SK-N-MC (cell line): ENCODE measurements around the gene SLC12A3.

Experiments used
- DNase-seq: peaks from one replicate; pipeline ENCODE4 v3.0.0-alpha.2; 2011; ENCODE audit warnings: low read depth, low spot score
- H3K27ac ChIP-seq: fragments of 200-600 bp; sonication (generic); 2 replicates; pipeline ENCODE4 v1.5.1; 2016; ENCODE audit warnings: mixed run types
- H3K36me3 ChIP-seq: fragments of 200-600 bp; sonication (generic); 2 replicates; pipeline ENCODE4 v1.6.1; 2017; ENCODE audit warnings: antibody characterized with exemption, low read length, mixed read lengths; ENCODE audit not compliant: insufficient read depth
- H3K4me3 ChIP-seq: fragments of 200-600 bp; sonication (generic); 2 replicates; pipeline ENCODE4 v1.5.1; 2016
- H3K9ac ChIP-seq: fragments of 200-600 bp; sonication (generic); 2 replicates; pipeline ENCODE4 v1.8.0; 2017; ENCODE audit warnings: mixed run types, mixed read lengths; ENCODE audit not compliant: insufficient read length
- H3K9me3 ChIP-seq: fragments of 200-600 bp; sonication (generic); 2 replicates; pipeline ENCODE4 v1.6.1; 2017; ENCODE audit warnings: low read depth, mild to moderate bottlenecking, antibody characterized with exemption, low read length, moderate library complexity, mixed read lengths
- EZH2 ChIP-seq: fragments of 200-600 bp; sonication (generic); IDR thresholded peaks from one replicate; pipeline ENCODE4 v1.6.1; 2017; ENCODE audit warnings: antibody characterized with exemption
- FOXP2 ChIP-seq: optimal IDR thresholded peaks from 2 replicates; pipeline ENCODE3; 2011; ENCODE audit warnings: mild to moderate bottlenecking, moderate library complexity; ENCODE audit not compliant: insufficient read depth; ENCODE audit errors: extremely low read length, control extremely low read depth
- POLR2AphosphoS5 ChIP-seq: IDR thresholded peaks from 2 replicates; pipeline ENCODE4 v1.6.1; 2012; ENCODE audit warnings: mild to moderate bottlenecking, low read depth, low read length, borderline replicate concordance

The SLC12A3 gene

GRCh38 chr16:56950881-56951771 is 86.1 kb downstream of the SLC12A3 start:
- Histone ChIP-seq H3K27ac (no peak overlapping the region), H3K36me3 (no peaks in the 10 kb centered on the region), H3K9ac (no peak overlapping the region), H3K9me3 (no peaks in the 10 kb centered on the region), H3K4me3 (no peak overlapping the region)
- DNase-seq, result no peak
- TF ChIP-seq POLR2AphosphoS5 (no peak), EZH2 (no peak), FOXP2 (no peak)

DNA sequence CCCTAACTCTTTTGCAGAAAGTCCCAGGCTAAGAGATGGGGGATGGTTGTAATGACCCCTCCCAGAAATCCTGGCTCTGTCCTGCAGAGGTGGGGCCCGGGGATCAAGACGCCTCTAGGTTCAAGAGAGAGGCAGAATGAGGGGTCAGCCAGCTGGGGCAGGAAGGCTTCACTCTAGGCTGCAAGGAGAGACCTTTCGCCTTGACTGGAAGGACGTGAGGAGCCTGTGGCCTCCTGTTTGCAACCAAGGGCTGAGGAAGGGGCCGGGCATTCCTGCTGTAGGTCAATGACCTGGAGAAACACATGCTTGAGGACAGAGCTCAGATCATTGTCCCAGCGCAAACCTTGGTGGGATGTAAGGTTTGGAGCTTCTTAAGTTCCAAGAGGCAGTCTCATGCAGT is 88.0 kb downstream of the SLC12A3 start:
- H3K9ac ChIP-seq, result no peak overlapping the region
- no peak for DNase-seq
- H3K4me3 ChIP-seq, result no peak overlapping the region
- TF ChIP-seq EZH2, result no peak
- TF ChIP-seq FOXP2, result no peak
- no peak for TF ChIP-seq POLR2AphosphoS5
- no peaks in the 10 kb centered on the region for H3K9me3 ChIP-seq
- H3K36me3 ChIP-seq, result no peaks in the 10 kb centered on the region
- H3K27ac ChIP-seq, result no peak overlapping the region

DNA sequence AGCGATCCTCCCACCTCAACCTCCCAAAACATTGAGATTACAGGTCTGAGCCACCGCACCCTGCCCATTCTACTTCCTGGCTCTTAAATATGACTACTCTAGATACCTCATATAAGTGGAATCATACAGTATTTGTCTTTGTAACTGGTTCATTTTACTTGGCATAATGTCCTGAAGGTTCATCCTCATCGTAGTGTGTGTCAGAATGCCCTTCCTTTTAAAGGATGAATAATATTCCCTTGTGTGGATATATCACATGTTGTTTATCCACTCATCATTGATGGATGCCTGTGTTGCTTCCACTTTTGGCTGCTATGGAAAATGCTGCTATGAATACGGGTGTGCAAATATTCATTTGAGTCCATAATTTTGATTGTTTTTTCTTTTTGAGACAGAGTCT is 91.1 kb downstream of the SLC12A3 start:
- TF ChIP-seq EZH2 (no peak), FOXP2 (no peak), POLR2AphosphoS5 (no peak)
- H3K27ac ChIP-seq, result no peak overlapping the region
- DNase-seq, result no peak
- no peaks in the 10 kb centered on the region for H3K36me3 ChIP-seq
- no peaks in the 10 kb centered on the region for H3K9me3 ChIP-seq
- no peak overlapping the region for H3K9ac ChIP-seq
- H3K4me3 ChIP-seq, result no peak overlapping the region

DNA sequence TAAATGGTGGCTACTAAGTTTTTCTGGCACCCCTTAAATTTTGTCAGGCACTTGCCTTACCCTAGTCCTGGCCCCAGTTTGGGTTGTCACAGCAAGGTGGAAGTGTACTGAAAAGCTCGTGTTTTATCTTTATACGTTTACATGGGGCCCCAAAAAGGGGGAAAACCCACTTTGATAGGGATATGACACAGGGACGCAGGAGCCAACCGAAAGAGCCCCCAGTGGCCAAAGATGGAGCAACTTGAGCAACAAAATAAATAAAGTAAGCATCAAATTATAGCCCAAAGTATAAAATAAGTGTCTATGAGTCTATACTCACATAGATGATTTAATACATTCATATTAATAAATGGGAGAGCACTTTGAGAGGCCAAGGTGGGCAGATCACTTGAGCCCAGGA is 91.7 kb downstream of the SLC12A3 start:
- no peak for DNase-seq
- H3K4me3 ChIP-seq, result no peak overlapping the region
- H3K9me3 ChIP-seq, result no peaks in the 10 kb centered on the region
- no peaks in the 10 kb centered on the region for H3K36me3 ChIP-seq
- H3K9ac ChIP-seq, result no peak overlapping the region
- no peak overlapping the region for H3K27ac ChIP-seq
- TF ChIP-seq EZH2, result no peak
- no peak for TF ChIP-seq FOXP2
- no peak for TF ChIP-seq POLR2AphosphoS5

DNA sequence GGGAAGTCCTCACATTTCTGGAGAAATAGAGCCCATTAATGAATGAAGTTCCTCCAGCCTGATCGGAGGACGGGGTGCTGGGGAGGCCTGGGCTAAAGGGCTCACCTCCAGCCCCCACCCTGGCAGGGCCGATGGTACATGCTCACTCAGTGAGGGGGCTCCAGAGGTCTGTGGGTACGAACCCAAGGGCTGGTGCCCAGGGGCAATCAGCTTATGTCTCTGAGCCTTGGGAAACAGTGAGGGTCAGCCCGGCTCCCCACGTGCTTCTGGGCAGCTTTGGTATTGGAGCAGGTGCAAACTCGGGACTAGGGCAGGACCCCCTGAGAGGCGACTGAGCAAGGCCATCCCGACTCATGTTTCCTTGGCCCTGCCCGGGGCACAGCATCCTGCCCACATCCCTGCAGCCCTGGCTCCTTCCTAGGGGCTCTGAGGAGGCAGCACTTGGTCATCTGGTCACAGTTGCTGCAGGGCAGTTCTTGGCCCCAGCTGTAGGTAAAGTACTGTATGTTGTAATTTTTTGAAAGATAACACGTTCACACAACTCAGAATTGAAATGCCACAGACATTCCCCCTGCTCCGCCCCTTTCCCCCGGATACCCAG is 95.8 kb downstream of the SLC12A3 start:
- H3K9me3 ChIP-seq, result no peaks in the 10 kb centered on the region
- no peaks in the 10 kb centered on the region for H3K36me3 ChIP-seq
- H3K4me3 ChIP-seq, result no peak overlapping the region
- no peak for DNase-seq
- TF ChIP-seq POLR2AphosphoS5, result no peak
- no peak for TF ChIP-seq FOXP2
- no peak for TF ChIP-seq EZH2
- H3K27ac ChIP-seq, result no peak overlapping the region
- no peak overlapping the region for H3K9ac ChIP-seq

GRCh38 chr16:56961386-56961785 is 96.4 kb downstream of the SLC12A3 start:
- no peak overlapping the region for H3K9ac ChIP-seq
- DNase-seq, result no peak

GRCh38 chr16:56961851-56962281 is 96.9 kb downstream of the SLC12A3 start, which contains the start of gene CETP:
Gene CETP, plus strand, starts transcription at chr16:56961950. Its CDS starts 30 bp downstream, at chr16:56961980.
- H3K4me3 ChIP-seq, result no peak within 1 kb of the TSS
- H3K27ac ChIP-seq, result no peak within 1 kb of the TSS
- no peak within 1 kb of the TSS for H3K9ac ChIP-seq
- H3K36me3 ChIP-seq, result no peaks in the 10 kb centered on the region
- no peak for DNase-seq
- H3K9me3 ChIP-seq, result no peaks in the 10 kb centered on the region
- TF ChIP-seq FOXP2, result no peak
- TF ChIP-seq EZH2, result no peak
- TF ChIP-seq POLR2AphosphoS5, result no peak

More at GRCh38 chr16:56961386-56961785, 96.4 kb downstream of the SLC12A3 start:
- TF ChIP-seq FOXP2, result no peak
- no peak for TF ChIP-seq EZH2
- TF ChIP-seq POLR2AphosphoS5, result no peak
- H3K9me3 ChIP-seq, result no peaks in the 10 kb centered on the region
- H3K36me3 ChIP-seq, result no peaks in the 10 kb centered on the region
- no peak overlapping the region for H3K27ac ChIP-seq
- H3K4me3 ChIP-seq, result no peak overlapping the region

DNA sequence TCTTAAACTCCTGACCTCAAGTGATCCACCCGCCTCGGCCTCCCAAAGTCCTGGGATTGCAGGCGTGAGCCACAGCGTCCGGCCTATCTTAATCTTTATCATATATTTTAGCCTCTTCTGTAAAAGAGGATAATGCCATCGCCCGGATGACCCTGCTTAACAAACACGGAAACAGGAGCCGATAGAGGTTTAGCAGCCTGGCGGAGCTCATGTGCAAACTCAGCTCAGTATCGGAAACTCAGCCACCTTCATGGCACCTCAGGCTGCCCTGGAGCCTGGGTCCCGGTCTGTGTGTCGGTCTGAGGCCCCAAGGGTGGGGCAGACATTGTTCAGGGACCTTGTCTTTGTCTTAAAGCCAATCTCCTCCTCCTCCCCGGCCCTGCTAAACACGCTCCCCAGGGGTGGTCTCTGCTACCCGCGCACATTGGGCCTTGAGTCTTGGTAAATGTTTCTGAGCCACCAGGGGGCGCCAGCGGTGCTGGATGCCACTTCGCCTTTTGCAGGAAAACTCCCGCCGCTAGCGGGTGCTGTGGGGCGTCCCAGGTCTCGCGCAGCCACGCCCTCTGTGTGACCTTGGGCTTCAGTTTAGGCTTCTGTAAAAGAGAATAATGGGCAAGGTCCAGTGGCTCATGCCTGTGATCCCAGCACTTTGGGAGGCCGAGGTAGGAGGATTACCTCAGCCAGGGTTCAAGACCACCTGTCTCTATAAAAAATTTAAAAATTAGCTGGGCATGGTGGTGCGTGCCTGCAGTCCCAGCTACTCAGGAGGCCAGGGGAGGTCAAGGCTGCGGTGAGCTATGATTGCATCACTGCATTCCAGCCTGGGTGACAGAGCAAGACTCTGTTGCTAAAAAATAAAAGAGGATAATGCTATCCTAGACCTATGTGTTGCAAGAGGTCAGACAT is 99.5 kb downstream of the SLC12A3 start:
- no peak overlapping the region for H3K9ac ChIP-seq
- no peak for DNase-seq
- no peak overlapping the region for H3K4me3 ChIP-seq
- H3K36me3 ChIP-seq, result no peaks in the 10 kb centered on the region
- H3K27ac ChIP-seq, result no peak overlapping the region
- no peak for TF ChIP-seq POLR2AphosphoS5
- TF ChIP-seq EZH2, result no peak
- TF ChIP-seq FOXP2, result no peak
- no peaks in the 10 kb centered on the region for H3K9me3 ChIP-seq
